HG03060 (cell line): ENCODE measurements around the gene GSTA1.
"Not testable (repeated sequence)": the region's sequence is repeated elsewhere in the genome, so short reads cannot be mapped to it uniquely, and the experiment has no call there.

Source experiments
- ATAC-seq: cut with Tn5 transposase; IDR thresholded peaks from one replicate; pipeline ENCODE4 v1.9.1; 2021; ENCODE audit warnings: low read depth, moderate number of reproducible peaks; ENCODE audit not compliant: unreplicated experiment

GSTA1 gene

GRCh38 chr6:52809777-52810176 is 6.2 kb upstream of the GSTA1 start:
- not testable (repeated sequence) for ATAC-seq

- no peak for ATAC-seq
These were observed 5.0 kb upstream of the GSTA1 start for GRCh38 chr6:52808660-52809059.

DNA sequence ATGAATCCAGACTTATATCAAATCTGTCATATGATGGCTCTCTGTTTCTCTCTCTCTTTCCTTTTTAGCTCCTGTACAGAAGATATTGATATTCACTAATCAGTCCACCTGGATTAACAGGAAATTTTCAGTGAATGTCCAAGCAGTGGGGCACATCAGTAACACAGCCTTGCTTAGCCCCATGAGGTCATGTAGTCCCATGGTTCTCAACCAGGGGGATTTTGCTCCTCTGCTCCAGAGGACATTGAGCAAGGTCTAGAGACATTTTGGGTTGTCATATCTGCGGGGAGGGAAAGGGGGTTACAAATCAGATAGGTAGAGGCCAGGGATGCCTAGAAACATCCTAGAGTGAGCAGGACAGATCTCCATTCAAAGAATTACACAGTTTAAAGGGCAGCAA is 810 bp downstream of the GSTA1 start:
- ATAC-seq = no peak

GRCh38 chr6:52801188-52801841 is 2.3 kb downstream of the GSTA1 start:
- ATAC-seq = no peak

DNA sequence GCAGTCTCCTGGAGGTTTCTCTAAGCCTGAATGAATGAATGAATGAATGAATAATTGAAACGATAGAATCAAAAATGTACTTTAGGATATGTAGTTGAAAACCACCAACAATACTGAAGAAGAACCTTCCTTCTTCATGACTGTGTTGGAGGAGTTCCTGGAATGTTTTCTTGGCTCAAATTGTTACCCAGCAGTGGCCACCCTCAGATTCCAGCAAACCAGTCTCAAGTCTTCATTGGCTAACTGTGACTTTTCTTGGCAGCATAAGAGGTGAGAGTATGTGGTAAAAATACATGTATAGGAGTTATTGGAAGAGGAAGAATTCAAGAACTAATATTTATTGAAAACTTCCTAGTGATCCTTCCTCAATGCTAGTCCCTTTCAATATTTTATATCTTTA is 4.3 kb downstream of the GSTA1 start:
- ATAC-seq = not testable (repeated sequence)

DNA sequence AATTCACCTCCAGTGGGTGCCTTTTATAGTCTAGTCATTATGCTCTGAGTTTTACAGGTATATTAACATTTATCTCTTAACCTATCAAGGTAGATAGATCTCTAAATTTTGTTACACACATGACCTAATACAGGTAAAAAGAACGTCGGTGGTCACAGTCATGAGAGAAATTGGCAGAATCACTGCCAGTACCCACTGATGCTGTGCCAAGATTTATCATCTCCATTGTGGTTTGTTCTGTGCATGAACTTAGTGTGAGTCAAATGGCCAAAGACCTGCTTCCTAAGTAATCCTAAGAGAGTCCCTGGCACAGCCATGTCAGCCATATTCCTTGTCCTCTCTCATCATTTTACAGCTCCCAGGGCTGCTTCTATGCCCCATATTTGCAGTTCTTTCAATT is 9.2 kb downstream of the GSTA1 start:
- ATAC-seq = not testable (repeated sequence)

GRCh38 chr6:52790861-52791260 is 12.8 kb downstream of the GSTA1 start:
- ATAC-seq = no peak

- ATAC-seq = not testable (repeated sequence)
These were observed 14.0 kb downstream of the GSTA1 start for GRCh38 chr6:52789658-52790057.

- no peak for ATAC-seq
These were observed 15.1 kb downstream of the GSTA1 start for GRCh38 chr6:52788478-52788877.

- ATAC-seq = no peak
These were observed 15.7 kb downstream of the GSTA1 start for GRCh38 chr6:52787917-52788316.

DNA sequence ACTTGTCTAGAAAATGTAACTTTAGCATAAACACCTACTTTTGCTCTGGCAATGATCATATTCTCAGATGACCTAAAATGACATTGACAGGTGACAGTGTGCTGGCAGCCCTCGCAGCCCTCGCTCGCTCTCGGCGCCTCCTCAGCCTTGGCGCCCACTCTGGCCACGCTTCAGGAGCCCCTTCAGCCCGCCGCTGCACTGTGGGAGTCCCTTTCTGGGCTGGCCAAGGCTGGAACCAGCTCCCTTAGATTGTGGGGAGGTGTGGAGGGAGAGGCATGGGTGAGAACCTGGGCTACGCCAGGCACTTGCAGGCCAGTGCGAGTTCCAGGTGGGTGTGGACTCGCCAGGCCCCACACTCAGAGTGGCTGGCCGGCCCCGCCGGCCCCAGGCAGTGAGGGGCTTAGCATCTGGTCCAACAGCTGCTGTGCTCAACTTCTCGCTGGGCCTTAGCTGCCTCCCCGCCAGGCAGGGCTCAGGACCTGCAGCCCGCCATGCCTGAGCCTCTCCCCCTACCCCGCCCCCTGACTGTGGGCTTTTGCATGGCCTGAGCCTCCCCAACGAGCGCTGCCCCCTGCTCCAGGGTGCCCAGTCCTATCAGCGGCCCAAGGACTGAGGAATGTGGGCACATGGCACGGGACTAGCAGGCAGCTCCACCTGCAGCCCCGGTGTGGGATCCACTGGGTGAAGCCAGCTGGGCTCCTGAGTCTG is 17.2 kb downstream of the GSTA1 start:
- no peak for ATAC-seq

DNA sequence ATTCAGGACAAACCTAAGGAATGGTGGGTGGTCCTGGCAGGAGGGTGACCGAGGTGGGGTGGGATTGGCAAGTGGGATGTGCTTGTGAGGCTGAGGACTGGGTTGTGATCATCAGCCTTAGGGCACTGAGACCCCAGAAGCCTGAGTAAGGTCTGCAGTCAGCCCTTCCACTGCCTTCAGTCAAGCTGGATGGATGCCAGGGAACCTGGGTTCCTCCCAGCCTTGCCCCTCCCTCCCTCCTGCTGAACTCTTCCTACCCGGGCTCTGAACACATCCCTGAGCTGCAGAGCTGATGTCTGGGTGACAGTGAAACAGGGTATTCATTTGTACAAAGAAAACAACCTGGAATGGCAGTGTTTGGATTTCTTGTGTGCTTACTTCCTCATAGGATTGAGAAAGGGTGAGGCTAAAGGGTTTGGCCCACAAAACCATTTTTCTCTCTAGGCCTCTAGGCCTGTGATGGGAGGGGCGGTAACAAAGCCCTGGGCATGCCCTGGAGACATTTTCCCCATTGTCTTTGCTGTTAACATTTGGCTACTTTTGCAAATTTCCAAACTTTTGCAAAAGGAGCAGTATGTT is 20.8 kb downstream of the GSTA1 start:
- not testable (repeated sequence) for ATAC-seq

- ATAC-seq = not testable (repeated sequence)
These were observed 21.4 kb downstream of the GSTA1 start for GRCh38 chr6:52782209-52782608.

GRCh38 chr6:52779237-52779636 is 24.4 kb downstream of the GSTA1 start:
- no peak for ATAC-seq

DNA sequence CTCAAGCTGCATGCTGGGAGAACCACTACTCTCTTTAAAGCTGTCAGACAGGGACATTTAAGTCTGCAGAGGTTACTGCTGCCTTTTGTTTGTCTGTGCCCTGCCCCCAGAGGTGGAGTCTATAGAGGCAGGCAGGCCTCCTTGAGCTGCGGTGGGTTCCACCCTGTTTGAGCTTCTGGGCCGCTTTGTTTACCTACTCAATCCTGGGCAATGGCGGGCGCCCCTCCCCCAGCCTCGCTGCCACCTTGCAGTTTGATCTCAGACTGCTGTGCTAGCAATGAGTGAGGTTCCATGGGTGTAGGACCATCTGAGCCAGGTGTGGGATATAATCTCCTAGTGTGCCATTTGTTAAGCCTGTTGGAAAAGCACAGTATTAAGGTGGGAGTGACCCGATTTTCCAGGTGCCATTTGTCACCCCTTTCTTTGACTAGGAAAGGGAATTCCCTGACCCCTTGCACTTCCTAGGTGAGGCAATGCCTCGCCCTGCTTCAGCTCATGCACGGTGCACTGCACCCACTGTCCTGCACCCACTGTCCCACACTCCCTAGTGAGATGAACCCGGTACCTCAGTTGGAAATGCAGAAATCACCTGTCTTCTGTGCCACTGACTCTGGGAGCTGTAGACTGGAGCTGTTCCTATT is 26.8 kb downstream of the GSTA1 start:
- ATAC-seq = not testable (repeated sequence)

DNA sequence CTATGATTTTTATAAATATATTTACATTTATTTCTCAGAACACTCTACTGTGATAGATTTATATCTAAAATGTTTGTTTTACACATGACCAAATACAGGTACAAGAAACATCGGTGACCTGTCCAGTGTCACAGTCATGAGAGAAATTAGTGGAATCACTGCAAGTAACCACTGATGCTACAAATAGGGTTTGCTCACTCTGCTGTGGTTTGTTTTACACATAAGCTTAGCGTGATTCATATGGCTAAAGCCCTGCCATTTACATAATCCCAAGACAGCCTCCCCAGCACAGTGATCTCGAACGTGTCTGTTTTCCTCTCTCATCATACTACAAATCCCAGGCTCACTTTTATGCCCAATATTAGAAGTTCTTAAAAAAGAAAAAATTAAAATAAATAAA is 34.2 kb downstream of the GSTA1 start:
- ATAC-seq = not testable (repeated sequence)

GRCh38 chr6:52767658-52768057 is 36.0 kb downstream of the GSTA1 start:
- ATAC-seq = not testable (repeated sequence)

- ATAC-seq = not testable (repeated sequence)
These were observed 40.2 kb downstream of the GSTA1 start, which contains the start of gene GSTA2 for GRCh38 chr6:52763322-52763916. TSS of gene GSTA2 (minus strand) at chr6:52763475. CDS start at chr6:52757947, 5,528 bp downstream.

DNA sequence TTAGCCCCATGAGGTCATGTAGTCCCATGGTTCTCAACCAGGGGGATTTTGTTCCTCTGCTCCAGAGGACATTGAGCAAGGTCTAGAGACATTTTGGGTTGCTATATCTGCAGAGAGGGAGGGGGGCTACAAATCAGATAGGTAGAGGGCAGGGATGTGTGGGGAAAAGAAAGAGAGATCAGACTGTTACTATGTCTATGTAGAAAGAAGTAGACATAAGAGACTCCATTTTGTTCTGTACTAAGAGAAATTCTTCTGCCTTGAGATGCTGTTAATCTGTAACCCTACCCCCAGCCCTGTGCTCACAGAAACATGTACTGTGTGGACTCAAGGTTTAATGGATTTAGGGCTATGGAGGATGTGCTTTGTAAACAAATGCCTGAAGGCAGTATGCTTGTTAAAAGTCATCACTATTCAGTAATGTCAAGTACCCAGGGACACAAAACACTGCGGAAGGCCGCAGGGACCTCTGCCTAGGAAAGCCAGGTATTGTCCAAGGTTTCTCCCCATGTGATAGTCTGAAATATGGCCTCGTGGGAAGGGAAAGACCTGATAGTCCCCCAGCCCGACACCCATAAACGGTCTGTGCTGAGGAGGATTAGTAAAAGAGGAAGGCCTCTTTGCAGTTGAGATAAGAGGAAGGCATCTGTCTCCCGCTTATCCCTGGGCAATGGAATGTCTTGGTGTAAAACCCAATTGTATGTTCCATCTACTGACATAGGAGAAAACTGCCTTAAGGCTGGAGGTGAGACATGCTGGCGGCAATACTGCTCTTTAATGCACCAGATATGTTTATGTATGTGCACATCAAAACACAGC is 41.7 kb downstream of the GSTA1 start:
- ATAC-seq = not testable (repeated sequence)
